Uterus (tissue), 4 donors: ENCODE data around the gene PLEKHG4B. TPM values are rescaled to one million over a fixed set of nuclear protein-coding genes. Genes with fewer than 3 reads are reported as not detected.

Experiments used
- DNase-seq, 2 donors: peaks; one replicate each; pipeline ENCODE4 v3.0.0-alpha.2; 2019 to 2020
- H3K27ac ChIP-seq, 2 donors: fragments of 200-600 bp; sonication (generic); 1 replicate in 1 of 2; 2 replicates in 1 of 2; pipeline ENCODE4 v1.5.1; 2016 to 2018
- H3K27me3 ChIP-seq, 2 donors: fragments of 200-600 bp; sonication (generic); one replicate each; pipeline ENCODE4 v1.5.1; 2018 to 2019; ENCODE audit warnings: control low read depth in 1 of 2
- H3K36me3 ChIP-seq, 2 donors: fragments of 200-600 bp; sonication (generic); one replicate each; pipeline ENCODE4 v1.5.1; 2019; ENCODE audit warnings: control low read depth in 1 of 2
- H3K4me1 ChIP-seq, 2 donors: fragments of 200-600 bp; sonication (generic); one replicate each; pipeline ENCODE4 v1.5.1; 2018 to 2019; ENCODE audit warnings: control low read depth in 1 of 2
- H3K4me3 ChIP-seq, 2 donors: fragments of 200-600 bp; sonication (generic); 1 replicate in 1 of 2; 2 replicates in 1 of 2; pipeline ENCODE4 v1.5.1; 2018 to 2019; ENCODE audit warnings: mild to moderate bottlenecking in 1 of 2
- H3K9me3 ChIP-seq, 2 donors: fragments of 200-600 bp; sonication (generic); one replicate each; pipeline ENCODE4 v1.5.1; 2019; ENCODE audit warnings: control low read depth in 1 of 2
- CTCF ChIP-seq, 4 experiments: fragments of 200-600 bp in 2 of 4; fragments of 450-650 bp in 2 of 4; sonication (generic) in 2 of 4; IDR thresholded peaks; one replicate each; pipeline ENCODE4 v1.5.1; 2016 to 2019; ENCODE audit warnings: antibody characterized with exemption in 4 of 4, mild to moderate bottlenecking in 2 of 4, moderate library complexity in 1 of 4
- POLR2A ChIP-seq, 2 donors: fragments of 450-650 bp; IDR thresholded peaks; one replicate each; pipeline ENCODE4 v1.6.1; 2016; ENCODE audit warnings: antibody characterized with exemption in 2 of 2, mild to moderate bottlenecking in 1 of 2, moderate library complexity in 1 of 2
- intact Hi-C: fragments of 100-400 bp; cut with DNase I; formaldehyde crosslinking; loops from one replicate; pipeline ENCODE4 v1.15.1; 2023; ENCODE audit warnings: low total_unique reads
- total RNA-seq, 4 donors: library from RNA; depleted of rRNA in 3 of 4; stranded (reverse); fragments of >200 nt in 3 of 4; gene quantifications; one replicate each; pipeline versions ENCODE4 v1.1.0 to v1.2.4, GENCODE V29; 2014 to 2023
- donor health status: DM: yes; HTN: yes; CAD: no.

PLEKHG4B gene
- total RNA-seq, 4 donors from 2014 or later: under 0.01 to 8.3 (median 0.37) TPM; not detected in 1

GRCh38 chr5:182126-182525 lies 90.2 kb downstream of the PLEKHG4B start:
- DNase-seq: no peak
- no peak overlapping the region for H3K4me3 ChIP-seq
- no peaks in the 10 kb centered on the region for H3K9me3 ChIP-seq
- TF ChIP-seq POLR2A (IDR thresholded peaks at IDR 0.05) (no peak), CTCF (IDR thresholded peaks at IDR 0.05) (no peak)
- no peaks in the 10 kb centered on the region for H3K36me3 ChIP-seq
- intact Hi-C loops: no loop called here
- H3K4me1 ChIP-seq: no peaks in the 10 kb centered on the region
- H3K27me3 ChIP-seq: no peaks in the 10 kb centered on the region
- no peak overlapping the region for H3K27ac ChIP-seq

DNA sequence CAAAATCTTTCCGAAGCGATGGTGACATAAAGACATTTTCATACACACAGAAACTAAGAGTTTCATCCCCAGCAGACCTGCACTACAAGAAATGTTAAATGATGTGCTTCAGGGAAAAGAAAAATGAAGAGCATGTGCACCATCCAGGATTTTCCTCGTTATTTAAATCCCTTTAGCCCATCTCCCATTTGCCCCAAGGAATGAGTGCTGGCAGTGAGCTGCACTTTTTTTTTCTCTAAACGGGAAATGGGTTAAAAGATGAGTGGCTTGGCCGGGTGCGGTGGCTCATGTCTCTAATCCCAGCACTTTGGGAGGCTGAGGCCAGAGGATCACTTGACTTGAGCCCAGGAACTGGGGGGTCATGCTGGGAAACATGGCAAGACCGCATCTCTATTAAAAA lies 92.5 kb downstream of the PLEKHG4B start:
- peaks cover 0 to 4% of the 10 kb centered on the region in 2 donors for H3K4me1 ChIP-seq
- H3K9me3 ChIP-seq: no peaks in the 10 kb centered on the region
- DNase-seq: no peak
- H3K27me3 ChIP-seq: no peaks in the 10 kb centered on the region
- no peaks in the 10 kb centered on the region for H3K36me3 ChIP-seq
- H3K27ac ChIP-seq: no peak overlapping the region
- intact Hi-C loops: no loop called here
- H3K4me3 ChIP-seq: no peak overlapping the region
- TF ChIP-seq POLR2A (IDR thresholded peaks at IDR 0.05) (no peak), CTCF (IDR thresholded peaks at IDR 0.05) (no peak)

DNA sequence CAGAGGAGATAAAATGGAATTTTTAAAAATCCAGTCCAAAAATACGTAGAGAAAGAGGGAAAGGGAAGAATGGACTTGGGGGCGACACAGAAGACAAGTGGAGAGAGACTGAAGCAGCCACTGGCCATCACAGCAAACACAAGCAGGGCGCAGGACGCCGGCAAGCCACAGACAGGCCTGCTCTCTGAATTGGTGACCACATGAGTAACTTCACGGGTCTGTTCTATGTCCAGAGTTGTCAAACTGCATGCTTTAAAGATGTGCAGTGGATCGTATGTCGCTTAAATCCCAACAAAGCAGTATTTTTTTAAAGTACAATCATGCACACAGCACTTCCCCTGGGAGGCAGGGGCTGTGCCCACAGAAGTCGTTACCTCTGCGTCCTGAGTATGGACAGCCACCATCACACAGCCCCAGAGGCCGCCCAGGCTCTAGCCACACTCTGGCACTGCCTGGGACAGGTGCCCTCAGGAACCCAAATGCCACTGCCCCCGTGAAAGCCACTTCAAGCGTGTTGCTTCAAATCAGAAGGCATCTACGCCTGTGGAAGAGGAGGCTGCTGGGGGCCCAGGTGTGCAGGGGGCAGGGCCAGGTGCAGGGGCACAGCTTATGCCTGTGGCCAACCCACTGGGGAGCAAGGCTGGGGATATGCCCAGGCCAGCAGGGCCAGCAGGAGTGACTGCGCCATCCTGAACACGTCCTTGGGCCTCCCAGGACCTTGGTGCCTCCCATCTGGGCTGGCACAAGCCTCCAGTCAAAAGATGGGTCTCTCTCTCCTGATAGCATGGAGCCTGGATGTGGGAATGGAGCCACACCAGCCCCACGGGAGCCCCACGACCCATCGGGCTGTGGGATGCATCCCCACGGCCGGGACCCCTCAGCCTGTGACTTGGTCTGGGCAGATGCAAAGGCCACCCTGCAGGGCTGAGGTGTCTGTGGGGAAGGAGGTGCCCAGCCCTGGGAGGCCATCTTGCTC lies 93.4 kb downstream of the PLEKHG4B start:
- H3K9me3 ChIP-seq: no peaks in the 10 kb centered on the region
- peaks cover 0 to 4% of the 10 kb centered on the region in 2 donors for H3K4me1 ChIP-seq
- no peak overlapping the region for H3K27ac ChIP-seq
- no peaks in the 10 kb centered on the region for H3K36me3 ChIP-seq
- intact Hi-C loops: no loop called here
- DNase-seq: no peak
- H3K4me3 ChIP-seq: no peak overlapping the region
- no peak for TF ChIP-seq CTCF (IDR thresholded peaks at IDR 0.05)
- TF ChIP-seq POLR2A (IDR thresholded peaks at IDR 0.05): no peak
- H3K27me3 ChIP-seq: no peaks in the 10 kb centered on the region

DNA sequence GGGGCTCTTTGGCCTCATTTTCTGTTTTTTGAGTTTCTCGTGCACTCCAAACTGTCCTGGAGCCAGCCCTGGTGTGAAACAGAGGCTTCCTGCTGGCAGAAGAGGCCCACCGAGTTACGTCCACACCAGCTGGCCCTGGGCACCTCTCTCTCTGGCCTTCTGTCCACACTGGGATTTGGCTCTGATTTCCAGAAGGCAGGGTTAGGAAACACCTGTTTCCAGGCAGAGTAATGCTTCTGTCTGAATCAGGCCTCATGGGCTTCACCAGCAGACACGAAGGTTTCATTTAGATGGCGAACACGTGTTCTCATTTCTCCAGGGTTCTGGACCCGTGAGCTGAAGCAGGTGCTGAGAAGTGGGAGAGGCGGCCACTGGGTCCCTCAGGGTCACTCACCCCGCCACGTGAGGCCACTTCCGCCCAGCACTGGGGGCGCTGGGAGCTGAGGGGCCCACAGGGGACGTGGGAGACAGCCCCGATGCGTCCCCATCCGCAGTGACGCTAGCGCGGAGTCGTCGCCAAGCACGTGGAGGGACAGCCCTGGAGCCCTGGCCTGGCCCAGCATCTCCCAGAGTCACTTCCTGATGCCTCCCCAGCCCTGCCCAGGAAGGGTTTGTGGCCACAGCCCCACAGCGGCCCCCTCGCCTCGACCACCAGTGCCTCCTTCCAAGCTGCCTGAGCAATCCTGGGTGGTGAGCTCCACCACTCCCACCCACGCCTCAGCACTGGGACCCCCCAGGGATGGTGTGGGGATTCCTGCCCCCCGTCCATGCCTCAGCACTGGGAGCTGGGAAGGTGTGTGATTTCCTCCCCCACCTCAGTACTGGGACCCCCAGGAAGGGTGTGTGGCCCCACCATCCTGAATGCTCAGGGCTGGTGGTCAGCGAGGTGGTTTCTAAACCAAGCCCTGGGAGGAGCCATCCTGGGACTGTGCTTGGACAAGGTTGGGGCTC lies 94.4 kb downstream of the PLEKHG4B start:
- Histone ChIP-seq H3K4me1 (peaks cover 0 to 4% of the 10 kb centered on the region in 2 donors), H3K27me3 (no peaks in the 10 kb centered on the region), H3K9me3 (no peaks in the 10 kb centered on the region), H3K36me3 (no peaks in the 10 kb centered on the region), H3K4me3 (no peak overlapping the region), H3K27ac (no peak overlapping the region)
- no peak for DNase-seq
- intact Hi-C loops: no loop called here
- TF ChIP-seq POLR2A (IDR thresholded peaks at IDR 0.05): no peak
- no peak for TF ChIP-seq CTCF (IDR thresholded peaks at IDR 0.05)
